Neural cell (in vitro differentiated cells): ENCODE measurements around the gene MMP14.

Source experiments
- RAD21 ChIP-seq: fragments of 450-650 bp; conservative IDR thresholded peaks from 2 replicates; pipeline ENCODE4 v1.6.1; 2014; ENCODE audit warnings: antibody characterized with exemption, mild to moderate bottlenecking, moderate library complexity
- SMC3 ChIP-seq: fragments of 450-650 bp; conservative IDR thresholded peaks from 2 replicates; pipeline ENCODE4 v1.6.1; 2014; ENCODE audit warnings: antibody characterized with exemption, mild to moderate bottlenecking, moderate library complexity; ENCODE audit not compliant: poor library complexity
- TF ChIP-seq, protein P1 (sequence below): fragments of 450-650 bp; IDR thresholded peaks from 2 replicates; pipeline ENCODE4 v1.5.1; 2014; ENCODE audit warnings: antibody characterized with exemption, mild to moderate bottlenecking, moderate library complexity; ENCODE audit not compliant: poor library complexity, severe bottlenecking
- TF ChIP-seq, protein P2 (sequence below): IDR thresholded peaks from 2 replicates; pipeline ENCODE4 v1.6.1; 2012; ENCODE audit warnings: borderline replicate concordance

DNA sequence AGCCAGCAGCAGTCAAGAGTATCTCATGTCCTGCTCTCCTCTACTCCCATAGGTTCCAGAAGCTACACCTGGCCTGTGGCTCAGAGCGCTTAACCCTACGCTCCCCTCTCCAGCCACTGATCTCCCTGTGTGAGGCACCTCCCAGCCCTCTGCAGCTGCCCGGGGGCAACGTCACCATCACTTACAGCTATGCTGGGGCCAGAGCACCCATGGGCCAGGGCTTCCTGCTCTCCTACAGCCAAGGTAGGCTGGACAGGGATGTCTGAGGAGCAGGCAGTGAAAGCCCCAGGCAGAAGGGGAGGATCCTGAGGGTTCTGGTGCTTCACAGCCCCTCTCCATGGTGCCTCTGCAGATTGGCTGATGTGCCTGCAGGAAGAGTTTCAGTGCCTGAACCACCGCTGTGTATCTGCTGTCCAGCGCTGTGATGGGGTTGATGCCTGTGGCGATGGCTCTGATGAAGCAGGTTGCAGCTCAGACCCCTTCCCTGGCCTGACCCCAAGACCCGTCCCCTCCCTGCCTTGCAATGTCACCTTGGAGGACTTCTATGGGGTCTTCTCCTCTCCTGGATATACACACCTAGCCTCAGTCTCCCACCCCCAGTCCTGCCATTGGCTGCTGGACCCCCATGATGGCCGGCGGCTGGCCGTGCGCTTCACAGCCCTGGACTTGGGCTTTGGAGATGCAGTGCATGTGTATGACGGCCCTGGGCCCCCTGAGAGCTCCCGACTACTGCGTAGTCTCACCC, 38.8 kb downstream of the MMP14 start:
- TF ChIP-seq, protein P1, sequence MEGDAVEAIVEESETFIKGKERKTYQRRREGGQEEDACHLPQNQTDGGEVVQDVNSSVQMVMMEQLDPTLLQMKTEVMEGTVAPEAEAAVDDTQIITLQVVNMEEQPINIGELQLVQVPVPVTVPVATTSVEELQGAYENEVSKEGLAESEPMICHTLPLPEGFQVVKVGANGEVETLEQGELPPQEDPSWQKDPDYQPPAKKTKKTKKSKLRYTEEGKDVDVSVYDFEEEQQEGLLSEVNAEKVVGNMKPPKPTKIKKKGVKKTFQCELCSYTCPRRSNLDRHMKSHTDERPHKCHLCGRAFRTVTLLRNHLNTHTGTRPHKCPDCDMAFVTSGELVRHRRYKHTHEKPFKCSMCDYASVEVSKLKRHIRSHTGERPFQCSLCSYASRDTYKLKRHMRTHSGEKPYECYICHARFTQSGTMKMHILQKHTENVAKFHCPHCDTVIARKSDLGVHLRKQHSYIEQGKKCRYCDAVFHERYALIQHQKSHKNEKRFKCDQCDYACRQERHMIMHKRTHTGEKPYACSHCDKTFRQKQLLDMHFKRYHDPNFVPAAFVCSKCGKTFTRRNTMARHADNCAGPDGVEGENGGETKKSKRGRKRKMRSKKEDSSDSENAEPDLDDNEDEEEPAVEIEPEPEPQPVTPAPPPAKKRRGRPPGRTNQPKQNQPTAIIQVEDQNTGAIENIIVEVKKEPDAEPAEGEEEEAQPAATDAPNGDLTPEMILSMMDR: no peak
- TF ChIP-seq SMC3 (no peak), RAD21 (no peak)
- TF ChIP-seq, protein P2, sequence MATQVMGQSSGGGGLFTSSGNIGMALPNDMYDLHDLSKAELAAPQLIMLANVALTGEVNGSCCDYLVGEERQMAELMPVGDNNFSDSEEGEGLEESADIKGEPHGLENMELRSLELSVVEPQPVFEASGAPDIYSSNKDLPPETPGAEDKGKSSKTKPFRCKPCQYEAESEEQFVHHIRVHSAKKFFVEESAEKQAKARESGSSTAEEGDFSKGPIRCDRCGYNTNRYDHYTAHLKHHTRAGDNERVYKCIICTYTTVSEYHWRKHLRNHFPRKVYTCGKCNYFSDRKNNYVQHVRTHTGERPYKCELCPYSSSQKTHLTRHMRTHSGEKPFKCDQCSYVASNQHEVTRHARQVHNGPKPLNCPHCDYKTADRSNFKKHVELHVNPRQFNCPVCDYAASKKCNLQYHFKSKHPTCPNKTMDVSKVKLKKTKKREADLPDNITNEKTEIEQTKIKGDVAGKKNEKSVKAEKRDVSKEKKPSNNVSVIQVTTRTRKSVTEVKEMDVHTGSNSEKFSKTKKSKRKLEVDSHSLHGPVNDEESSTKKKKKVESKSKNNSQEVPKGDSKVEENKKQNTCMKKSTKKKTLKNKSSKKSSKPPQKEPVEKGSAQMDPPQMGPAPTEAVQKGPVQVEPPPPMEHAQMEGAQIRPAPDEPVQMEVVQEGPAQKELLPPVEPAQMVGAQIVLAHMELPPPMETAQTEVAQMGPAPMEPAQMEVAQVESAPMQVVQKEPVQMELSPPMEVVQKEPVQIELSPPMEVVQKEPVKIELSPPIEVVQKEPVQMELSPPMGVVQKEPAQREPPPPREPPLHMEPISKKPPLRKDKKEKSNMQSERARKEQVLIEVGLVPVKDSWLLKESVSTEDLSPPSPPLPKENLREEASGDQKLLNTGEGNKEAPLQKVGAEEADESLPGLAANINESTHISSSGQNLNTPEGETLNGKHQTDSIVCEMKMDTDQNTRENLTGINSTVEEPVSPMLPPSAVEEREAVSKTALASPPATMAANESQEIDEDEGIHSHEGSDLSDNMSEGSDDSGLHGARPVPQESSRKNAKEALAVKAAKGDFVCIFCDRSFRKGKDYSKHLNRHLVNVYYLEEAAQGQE: no peak
